Activated B cell treated with CpG ODN at 0.5 μM for 24 hours (primary cell): ENCODE results near the gene SRGAP3. TPM values are rescaled to one million over a fixed set of nuclear protein-coding genes. Genes with fewer than 3 reads are reported as not detected.

ENCODE experiments used
- ATAC-seq: fragments of 200-7000 bp; cut with Tn5 transposase; one replicate; pipeline ENCODE4 v1.10.0; 2021; ENCODE audit warnings: low read depth, mild to moderate bottlenecking, moderate library complexity
- CTCF ChIA-PET: fragments of 350-600 bp; sonication (Branson Sonifier 250); formaldehyde crosslinking; loops from one replicate; lab custom pipeline; 2021; ENCODE audit warnings: antibody characterized with exemption; lab: Charles Lee
- POLR2A ChIA-PET: fragments of 350-600 bp; sonication (Branson Sonifier 250); formaldehyde crosslinking; loops from one replicate; lab custom pipeline; 2021; ENCODE audit warnings: antibody characterized with exemption; lab: Charles Lee
- DNase-seq: peaks from one replicate; pipeline ENCODE4 v3.0.0; 2022
- H3K27ac Mint-ChIP-seq: one replicate; pipeline ENCODE4 v1.8.0; 2020; ENCODE audit warnings: mixed read lengths
- H3K27me3 Mint-ChIP-seq: one replicate; pipeline ENCODE4 v1.8.0; 2021; ENCODE audit warnings: mixed read lengths
- H3K36me3 Mint-ChIP-seq: one replicate; pipeline ENCODE4 v1.8.0; 2021; ENCODE audit warnings: low read depth, mixed read lengths
- H3K4me1 Mint-ChIP-seq: one replicate; pipeline ENCODE4 v1.8.0; 2021; ENCODE audit warnings: mixed read lengths
- H3K4me3 Mint-ChIP-seq: one replicate; pipeline ENCODE4 v1.8.0; 2020; ENCODE audit warnings: mild to moderate bottlenecking, mixed read lengths
- H3K9me3 Mint-ChIP-seq: one replicate; pipeline ENCODE4 v1.8.0; 2020; ENCODE audit warnings: mixed read lengths
- intact Hi-C: fragments of 100-400 bp; cut with micrococcal nuclease; formaldehyde crosslinking; loops from one replicate; pipeline ENCODE4 v1.15.1; 2024
- total RNA-seq: library from RNA; stranded (reverse); gene quantifications from 2 replicates; pipeline ENCODE4 v1.2.3, GENCODE V29; 2022
- TF ChIP-seq, protein P1 (sequence below): fragments of 200-600 bp; IDR thresholded peaks from one replicate; pipeline ENCODE4 v1.8.0; 2022; ENCODE audit warnings: antibody characterized with exemption, mild to moderate bottlenecking

SRGAP3 gene
- total RNA-seq, 1 donor from 2014 or later, result 0.58 TPM

DNA sequence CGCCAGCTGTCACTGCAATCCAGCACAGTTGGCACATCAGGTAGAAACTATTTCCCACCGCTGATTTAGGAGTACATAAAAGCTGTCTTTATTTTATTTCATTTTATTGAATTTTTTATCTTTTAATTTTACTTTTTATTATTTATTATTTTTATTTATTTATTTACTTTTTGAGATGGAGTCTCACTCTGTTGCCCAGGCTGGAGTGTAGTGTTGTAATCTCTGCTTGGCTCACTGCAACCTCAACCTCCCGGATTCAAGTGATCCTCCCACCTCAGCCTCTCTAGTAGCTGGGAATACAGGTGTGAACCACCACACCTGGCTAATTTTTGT is 31.0 kb downstream of the SRGAP3 start:
- Mint-ChIP-seq H3K27me3 (peaks cover 6% of the 10 kb centered on the region), H3K27ac (no peak overlapping the region), H3K36me3 (no peaks in the 10 kb centered on the region), H3K4me3 (no peak overlapping the region), H3K9me3 (no peaks in the 10 kb centered on the region), H3K4me1 (no peaks in the 10 kb centered on the region)
- TF ChIP-seq, protein P1, sequence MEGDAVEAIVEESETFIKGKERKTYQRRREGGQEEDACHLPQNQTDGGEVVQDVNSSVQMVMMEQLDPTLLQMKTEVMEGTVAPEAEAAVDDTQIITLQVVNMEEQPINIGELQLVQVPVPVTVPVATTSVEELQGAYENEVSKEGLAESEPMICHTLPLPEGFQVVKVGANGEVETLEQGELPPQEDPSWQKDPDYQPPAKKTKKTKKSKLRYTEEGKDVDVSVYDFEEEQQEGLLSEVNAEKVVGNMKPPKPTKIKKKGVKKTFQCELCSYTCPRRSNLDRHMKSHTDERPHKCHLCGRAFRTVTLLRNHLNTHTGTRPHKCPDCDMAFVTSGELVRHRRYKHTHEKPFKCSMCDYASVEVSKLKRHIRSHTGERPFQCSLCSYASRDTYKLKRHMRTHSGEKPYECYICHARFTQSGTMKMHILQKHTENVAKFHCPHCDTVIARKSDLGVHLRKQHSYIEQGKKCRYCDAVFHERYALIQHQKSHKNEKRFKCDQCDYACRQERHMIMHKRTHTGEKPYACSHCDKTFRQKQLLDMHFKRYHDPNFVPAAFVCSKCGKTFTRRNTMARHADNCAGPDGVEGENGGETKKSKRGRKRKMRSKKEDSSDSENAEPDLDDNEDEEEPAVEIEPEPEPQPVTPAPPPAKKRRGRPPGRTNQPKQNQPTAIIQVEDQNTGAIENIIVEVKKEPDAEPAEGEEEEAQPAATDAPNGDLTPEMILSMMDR, result no peak
- intact Hi-C loops, result no loop called here
- DNase-seq (no peak), ATAC-seq (no peak)
- ChIA-PET POLR2A (no interaction called here), CTCF (no interaction called here)

DNA sequence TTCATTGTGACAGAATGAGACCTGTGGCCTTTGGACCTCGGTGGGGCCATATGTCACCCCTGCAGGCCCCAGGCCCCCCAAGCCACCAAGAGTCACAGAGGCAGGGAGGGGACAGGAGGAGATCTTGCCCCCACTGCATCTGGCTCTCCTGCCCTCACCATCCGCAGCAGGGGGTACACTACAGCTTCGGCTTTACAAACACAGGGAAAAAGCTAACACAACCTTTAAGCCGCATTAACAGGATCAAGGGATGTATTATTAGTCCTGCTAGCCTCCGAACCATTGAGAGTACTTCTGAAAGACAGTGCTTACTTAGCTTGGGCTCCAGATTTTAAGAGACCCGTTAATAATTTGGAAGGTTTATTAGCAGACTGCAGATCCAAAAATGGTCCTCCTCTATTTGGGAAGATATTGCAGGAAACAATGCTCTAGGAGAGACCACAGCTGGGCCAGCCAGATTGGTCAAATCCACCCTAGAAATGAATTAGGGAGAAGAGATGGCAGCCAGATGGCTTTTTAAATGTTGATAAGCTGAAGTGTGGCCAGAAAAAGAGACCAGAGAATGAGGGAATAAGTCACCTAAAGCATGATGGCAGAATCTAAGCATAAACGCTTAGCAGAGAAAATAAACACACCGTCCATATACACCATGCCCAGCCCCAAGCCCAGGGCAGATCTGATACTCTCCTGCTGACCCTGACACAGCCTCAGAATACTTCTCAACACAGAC is 31.5 kb downstream of the SRGAP3 start:
- CTCF ChIA-PET, result no interaction called here
- intact Hi-C loops, result no loop called here
- DNase-seq (no peak), ATAC-seq (no peak)
- POLR2A ChIA-PET, result no interaction called here
- Mint-ChIP-seq H3K36me3 (no peaks in the 10 kb centered on the region), H3K9me3 (no peaks in the 10 kb centered on the region), H3K4me1 (no peaks in the 10 kb centered on the region), H3K27me3 (peaks cover 6% of the 10 kb centered on the region), H3K4me3 (no peak overlapping the region), H3K27ac (no peak overlapping the region)
- TF ChIP-seq, protein P1, result no peak

DNA sequence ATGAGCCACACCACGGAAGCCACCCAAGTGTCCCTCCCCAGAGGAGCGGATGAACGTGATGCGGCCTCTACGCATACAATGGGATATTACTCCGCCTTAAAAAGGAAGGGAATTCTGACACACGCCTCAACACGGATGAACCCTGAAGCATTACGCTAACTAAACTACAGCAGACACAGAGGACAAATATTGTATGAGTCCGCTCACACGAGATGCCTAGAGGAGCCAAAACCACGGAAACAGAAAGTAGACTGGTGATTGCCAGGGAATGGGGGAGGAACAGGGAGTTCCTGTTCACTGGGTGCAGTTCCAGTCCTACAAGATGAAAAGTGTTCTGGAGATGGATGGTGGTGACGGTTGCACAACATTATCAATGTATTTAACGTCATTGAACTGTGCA is 32.7 kb downstream of the SRGAP3 start:
- Mint-ChIP-seq H3K36me3 (no peaks in the 10 kb centered on the region), H3K9me3 (no peaks in the 10 kb centered on the region), H3K27me3 (peaks cover 4% of the 10 kb centered on the region), H3K4me3 (no peak overlapping the region), H3K27ac (no peak overlapping the region), H3K4me1 (no peaks in the 10 kb centered on the region)
- ChIA-PET POLR2A (no interaction called here), CTCF (no interaction called here)
- TF ChIP-seq, protein P1, result no peak
- intact Hi-C loops, result no loop called here
- ATAC-seq, result no peak
- no peak for DNase-seq

DNA sequence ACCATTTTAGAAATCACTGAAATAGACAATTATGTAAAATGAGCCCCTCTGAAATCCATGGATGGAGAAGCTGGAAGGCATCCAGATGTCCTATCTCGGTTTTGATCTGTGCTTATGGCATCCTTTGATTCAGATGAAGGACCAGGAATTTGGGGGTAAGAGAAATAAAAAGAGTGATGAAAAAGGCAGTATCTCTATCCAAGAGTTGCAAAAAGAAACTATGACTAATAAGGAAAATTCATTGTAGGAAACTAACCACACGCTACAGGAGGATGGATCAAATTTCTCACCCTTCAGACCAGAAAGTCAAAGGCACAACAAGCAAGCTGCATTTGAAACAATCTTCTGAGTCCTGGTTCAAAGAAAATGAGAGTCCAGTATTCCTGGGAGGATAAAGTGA is 34.8 kb downstream of the SRGAP3 start:
- Mint-ChIP-seq H3K9me3 (no peaks in the 10 kb centered on the region), H3K27ac (no peak overlapping the region), H3K4me1 (no peaks in the 10 kb centered on the region), H3K36me3 (no peaks in the 10 kb centered on the region), H3K4me3 (no peak overlapping the region), H3K27me3 (no peaks in the 10 kb centered on the region)
- DNase-seq (no peak), ATAC-seq (no peak)
- CTCF ChIA-PET, result no interaction called here
- TF ChIP-seq, protein P1, result no peak
- POLR2A ChIA-PET, result no interaction called here
- intact Hi-C loops, result no loop called here

DNA sequence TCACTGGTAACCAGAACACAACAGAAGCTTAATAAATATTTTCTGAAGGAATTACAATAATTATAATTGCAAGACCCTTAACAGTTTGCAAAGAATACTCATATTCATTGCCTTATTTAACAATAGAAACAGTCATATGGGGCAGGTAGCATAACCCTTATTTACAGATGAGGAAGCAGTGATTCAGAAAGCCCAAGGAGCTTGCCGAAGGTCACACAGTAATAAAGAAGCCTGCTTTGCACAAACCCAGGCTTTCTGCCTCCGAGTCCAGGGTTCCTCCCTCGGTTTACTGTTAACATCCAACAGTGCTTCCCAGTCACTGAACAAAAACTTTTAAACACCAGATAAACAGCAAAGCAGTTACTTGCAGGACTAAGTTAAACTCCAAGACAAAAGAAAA is 35.3 kb downstream of the SRGAP3 start:
- DNase-seq (no peak), ATAC-seq (no peak)
- H3K36me3 Mint-ChIP-seq, result no peaks in the 10 kb centered on the region
- intact Hi-C loops, result no loop called here
- POLR2A ChIA-PET, result no interaction called here
- no peaks in the 10 kb centered on the region for H3K27me3 Mint-ChIP-seq
- H3K4me1 Mint-ChIP-seq, result no peaks in the 10 kb centered on the region
- CTCF ChIA-PET, result no interaction called here
- no peak overlapping the region for H3K27ac Mint-ChIP-seq
- H3K9me3 Mint-ChIP-seq, result no peaks in the 10 kb centered on the region
- H3K4me3 Mint-ChIP-seq, result no peak overlapping the region
- TF ChIP-seq, protein P1, result no peak
